HG03103 (cell line): ENCODE data around the gene SUN2.
A peak's percentile ranks its signal among the peaks of the same experiment; 100 is the strongest.

Source experiments
- ATAC-seq: cut with Tn5 transposase; IDR thresholded peaks from one replicate; pipeline ENCODE4 v1.9.1; 2021; ENCODE audit warnings: low read depth; ENCODE audit not compliant: unreplicated experiment

Gene SUN2

DNA sequence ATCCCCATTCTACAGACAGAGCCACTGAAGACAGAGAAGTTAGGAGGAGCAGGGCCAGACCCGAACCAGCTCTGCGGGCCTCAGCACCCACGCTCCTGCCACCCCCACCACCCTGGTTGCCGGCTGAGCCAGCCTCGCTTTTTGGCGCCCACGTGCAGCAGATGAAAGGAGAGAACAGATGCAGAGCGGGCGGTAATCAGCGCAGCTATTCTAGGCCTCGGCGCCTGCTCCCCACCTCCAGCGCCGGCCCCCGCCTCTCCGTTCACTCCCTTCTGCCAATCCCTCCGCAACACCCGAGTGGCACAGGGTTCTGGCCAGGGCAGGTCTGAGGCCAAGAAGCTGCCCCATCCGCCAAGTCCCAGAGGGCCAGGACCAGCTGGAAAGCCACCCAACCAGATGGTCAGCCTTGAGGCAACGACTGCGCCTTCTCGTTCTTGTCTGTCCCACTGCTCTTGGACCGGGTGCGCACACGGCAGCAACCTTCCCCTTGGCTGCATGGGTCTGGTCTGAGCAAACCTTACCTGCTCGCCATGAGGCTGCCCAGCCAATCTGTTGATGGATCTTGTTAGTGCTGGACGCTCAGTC lies 21.4 kb upstream of the SUN2 start:
- ATAC-seq: no peak

DNA sequence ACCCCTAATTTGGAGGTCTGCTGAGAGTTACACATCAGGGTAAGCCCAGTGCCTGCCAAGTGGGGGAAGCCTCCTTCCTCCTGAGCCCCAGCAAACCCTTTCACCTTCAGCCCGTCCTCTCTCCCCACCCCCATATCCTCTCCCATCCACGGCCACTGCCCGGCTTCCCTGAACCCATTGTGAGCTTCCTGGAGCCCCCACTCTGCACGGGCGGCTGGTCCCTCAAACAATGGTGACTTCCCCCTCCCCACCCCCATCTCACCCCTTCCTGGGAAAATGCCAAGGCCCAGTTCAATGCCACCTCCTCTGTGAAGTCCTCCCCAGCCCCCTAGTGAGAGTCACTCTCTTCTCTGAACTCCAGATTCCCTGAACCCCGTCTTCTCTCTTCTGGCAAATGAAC lies 20.3 kb upstream of the SUN2 start:
- no peak for ATAC-seq

GRCh38 chr22:38775656-38776055 lies 19.9 kb upstream of the SUN2 start:
- no peak for ATAC-seq

DNA sequence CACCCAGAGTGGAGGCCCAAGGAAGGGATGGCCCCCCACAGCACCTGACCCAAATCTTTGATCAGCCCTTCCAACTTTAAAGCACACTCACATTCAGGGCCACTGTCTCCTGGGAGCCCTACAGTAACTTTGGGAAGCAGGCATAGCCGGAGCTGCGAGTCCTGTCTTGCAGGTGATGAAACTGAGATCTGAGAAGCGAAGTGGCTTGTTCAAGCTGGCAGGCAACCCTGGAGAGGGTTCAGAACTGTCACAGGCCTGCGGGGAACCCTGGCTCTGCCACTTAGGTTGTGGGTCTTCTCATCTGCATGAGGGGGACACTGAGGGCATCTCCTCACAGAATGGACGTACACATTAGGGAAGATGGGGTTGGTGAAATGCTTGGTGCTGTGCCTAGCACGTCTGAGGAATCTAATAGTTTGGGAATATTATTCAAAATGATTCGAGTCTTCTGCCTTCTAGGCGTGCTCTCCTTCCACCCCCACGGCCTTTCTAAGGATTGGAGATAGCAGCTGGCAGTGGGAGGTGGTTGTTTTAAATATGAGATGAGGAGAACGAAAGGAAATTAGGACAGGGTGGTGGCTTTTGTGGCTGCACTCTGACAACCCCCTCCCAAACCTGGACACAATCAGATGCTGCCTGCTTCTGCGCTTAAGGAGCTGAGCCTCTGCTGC lies 18.8 kb upstream of the SUN2 start:
- ATAC-seq: no peak

GRCh38 chr22:38773363-38773946 lies 17.7 kb upstream of the SUN2 start:
- ATAC-seq: no peak

DNA sequence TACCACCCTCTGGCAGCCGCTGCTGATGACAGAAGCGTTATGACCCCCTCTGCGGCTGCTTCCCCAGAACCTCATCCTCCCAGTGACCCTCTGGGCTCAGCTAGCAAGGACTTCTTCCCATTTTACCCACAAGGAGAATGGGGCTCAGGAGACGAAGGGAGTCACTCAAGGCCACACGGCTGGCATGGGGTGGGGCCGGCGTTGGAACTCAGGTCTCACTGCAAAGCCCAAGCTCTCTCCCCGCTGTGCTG lies 16.8 kb upstream of the SUN2 start:
- ATAC-seq: no peak

DNA sequence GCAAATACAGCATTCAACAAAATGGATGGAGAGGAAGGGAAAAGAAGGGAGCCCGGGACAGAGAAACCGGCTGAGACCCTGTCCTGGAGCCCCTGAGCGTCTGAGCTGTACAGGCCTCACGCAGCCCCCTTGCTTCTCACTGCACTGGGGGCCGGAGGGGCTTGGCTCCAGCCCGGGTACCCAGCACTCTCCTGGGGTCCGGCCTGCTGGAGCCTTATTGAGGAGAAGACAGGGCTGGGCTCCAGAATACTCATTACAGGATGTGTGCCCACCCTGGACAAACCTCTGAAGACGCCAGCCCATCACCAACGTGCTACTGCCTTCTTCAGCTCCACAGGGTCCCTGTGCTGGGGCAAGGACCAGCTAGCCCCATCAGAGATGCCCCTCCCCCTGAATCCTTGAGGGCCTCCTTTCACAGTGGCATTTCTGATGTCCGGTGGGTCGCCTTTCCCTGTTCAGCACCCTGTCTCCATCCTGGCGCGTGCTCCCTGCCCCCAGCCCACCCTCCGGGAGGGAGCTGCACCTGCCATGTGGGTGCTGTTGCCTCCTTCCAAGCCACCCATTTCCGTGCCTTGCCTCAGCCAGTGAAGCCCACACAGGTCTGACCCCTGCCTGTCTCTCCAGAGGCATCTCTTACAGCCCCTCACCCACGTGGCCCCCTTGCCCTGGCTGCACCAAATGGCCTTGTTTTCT lies 14.6 kb upstream of the SUN2 start:
- no peak for ATAC-seq

- ATAC-seq: no peak
These were observed 12.2 kb upstream of the SUN2 start for GRCh38 chr22:38768036-38768435.

GRCh38 chr22:38767313-38767712 lies 11.5 kb upstream of the SUN2 start:
- no peak for ATAC-seq

- no peak for ATAC-seq
These were observed 10.4 kb upstream of the SUN2 start for GRCh38 chr22:38766076-38766777.

GRCh38 chr22:38762551-38762983 lies 6.8 kb upstream of the SUN2 start:
- ATAC-seq: no peak

- ATAC-seq: no peak
These were observed 5.7 kb upstream of the SUN2 start for GRCh38 chr22:38761202-38762162.

DNA sequence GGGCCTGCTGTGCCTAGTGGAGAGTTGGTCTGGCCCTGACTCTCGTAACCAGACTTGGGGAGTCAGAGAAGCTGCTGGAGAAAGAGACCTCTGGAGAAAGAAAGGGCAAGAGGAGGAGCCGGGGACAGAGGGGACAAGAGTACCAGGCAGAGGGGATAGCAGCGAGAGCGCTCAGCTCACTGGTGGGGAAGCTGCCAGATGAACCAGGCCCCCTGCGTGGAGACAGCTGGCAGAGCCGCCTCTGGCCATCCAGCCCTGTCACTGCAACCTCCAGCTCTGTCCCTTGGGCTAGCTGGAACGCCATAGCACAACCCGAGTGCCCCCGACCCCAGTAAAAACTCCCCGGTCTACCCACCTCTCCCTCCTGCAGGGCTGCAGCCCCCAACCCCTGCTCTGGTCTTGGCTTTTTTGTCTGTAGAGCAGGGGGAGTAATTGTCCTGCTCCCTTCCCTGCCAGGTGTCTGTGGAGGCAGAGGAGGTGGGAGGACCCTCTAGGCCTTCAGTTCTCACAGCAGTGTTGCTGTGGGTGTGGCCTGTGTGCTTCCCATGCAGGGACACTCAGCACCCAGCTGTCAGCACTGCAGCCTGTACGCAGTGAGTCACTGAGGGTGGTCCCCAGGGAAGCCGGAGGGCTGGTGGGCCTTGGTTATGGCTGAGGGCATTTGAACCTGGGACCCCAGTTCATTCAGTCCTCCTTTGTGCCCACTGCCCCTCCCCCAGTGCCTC lies 4.8 kb upstream of the SUN2 start:
- no peak for ATAC-seq

DNA sequence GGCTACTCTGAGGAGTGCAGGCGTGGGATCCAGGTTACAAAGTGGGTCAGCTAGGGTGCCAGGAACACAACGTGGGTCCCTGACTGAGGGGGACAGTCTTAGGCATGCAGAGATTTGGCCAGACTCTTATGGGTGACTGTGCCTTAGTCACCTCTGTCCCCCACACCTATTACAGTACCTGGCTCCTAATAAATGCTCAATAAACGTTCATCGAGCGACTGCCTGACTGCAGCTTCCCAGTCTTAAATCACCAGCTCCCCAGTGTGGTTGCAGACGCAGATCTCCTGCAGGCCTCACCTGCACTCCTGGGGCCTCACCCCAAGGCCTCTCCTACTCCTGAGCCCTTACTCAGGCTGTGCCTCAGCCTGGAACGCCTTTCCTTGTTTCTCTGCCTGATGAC lies 3.2 kb upstream of the SUN2 start:
- no peak for ATAC-seq

DNA sequence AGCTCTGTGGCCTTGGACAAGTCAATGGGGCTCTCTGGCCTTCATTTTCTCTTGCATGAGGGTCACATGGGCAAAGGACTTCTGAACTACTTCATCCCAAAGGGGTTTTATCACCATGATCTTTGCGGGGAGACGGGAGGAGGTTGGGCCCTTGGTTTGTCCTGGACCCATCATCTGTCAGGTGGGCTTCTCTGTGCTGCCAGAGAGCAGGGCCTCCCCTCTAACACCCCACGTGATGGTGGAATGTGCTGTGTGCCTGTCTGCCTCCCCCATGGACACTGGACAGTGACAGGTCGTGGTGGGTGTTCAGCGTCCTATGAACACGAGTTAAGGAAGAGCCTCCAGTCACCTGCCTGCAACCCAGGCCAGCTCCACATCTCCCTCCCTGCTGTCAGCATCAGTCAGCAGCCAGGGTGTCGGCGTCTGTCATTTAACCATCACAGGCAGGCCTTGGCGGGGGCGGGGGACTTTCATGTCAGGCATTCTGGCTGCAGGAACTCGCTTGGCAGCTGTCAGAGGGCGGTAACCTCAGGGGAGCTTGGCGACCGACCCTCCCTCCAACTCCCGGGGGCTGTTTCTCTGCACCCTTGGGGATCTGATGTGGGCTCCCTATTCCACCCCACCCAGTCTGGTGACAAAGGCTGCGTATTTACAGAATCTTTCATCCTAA lies 2.6 kb upstream of the SUN2 start:
- no peak for ATAC-seq

DNA sequence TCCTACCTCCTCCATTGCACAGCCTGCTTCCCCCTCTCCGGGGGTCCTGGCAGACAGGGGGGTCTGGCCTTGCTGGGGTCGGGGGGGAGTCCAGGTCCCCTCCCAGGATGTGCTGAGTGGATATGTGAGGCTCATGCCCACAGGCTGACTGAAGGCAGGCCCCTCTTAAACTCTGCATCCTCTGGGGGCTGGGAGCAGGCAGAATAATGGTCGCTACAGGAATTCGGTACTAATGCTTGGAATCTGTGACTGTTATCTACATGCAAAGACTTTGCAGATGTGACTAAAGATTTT lies 1.6 kb upstream of the SUN2 start:
- no peak for ATAC-seq

DNA sequence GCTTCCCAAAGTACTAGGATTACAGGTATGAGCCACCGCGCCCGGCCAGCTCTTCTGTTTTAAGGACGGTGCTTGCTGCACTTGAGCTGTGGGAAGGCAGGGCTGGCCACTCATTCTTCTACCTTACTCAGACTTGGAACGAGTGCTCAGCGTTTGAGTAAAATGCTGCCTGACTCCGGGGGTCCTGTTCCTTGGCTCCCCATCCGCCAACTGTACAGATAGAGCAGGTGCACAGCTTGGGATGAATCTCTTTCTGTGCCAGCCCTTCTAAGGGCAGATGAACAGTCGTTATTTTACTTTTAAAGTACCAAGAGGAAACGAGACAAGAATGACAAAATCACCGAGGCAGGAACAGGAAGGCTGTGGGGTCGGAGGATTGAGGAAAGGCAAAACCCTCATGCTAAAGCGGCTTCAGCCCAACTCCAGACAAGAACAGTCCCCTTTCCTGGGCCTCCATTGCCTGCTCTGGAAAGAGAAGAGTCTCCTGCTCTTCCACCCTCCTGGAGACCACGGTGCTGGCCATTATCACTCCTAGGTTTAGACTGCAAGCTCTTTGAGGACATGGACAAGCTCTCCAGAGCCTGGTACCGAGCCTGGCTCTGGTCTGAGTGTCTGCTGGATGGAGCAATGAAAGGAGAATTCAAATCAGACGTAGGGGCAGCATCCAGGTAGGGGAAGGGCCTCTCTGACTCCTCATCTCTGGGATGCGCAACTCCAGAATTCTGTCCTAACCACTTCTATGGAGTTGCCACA lies 1.1 kb upstream of the SUN2 start:
- ATAC-seq: no peak

- peak; percentile 23 for ATAC-seq
These were observed 465 bp downstream of the SUN2 start for GRCh38 chr22:38755155-38755910.
